MM.1S (cell line): Measurements from ENCODE around the gene MRPL27.

ENCODE experiments used
- DNase-seq: peaks from one replicate; pipeline ENCODE4 v3.0.0-alpha.2; 2015
- H2AFZ ChIP-seq: fragments of 300-600 bp; sonication (generic); 2 replicates; pipeline ENCODE4 v1.6.0; 2016; ENCODE audit warnings: antibody characterized with exemption, low read length
- H3F3A ChIP-seq: fragments of 300-600 bp; sonication (generic); 2 replicates; pipeline ENCODE4 v1.6.1; 2016; ENCODE audit warnings: mild to moderate bottlenecking, antibody characterized with exemption, low read length, moderate library complexity, mixed read lengths; ENCODE audit not compliant: insufficient read depth
- H3K27ac ChIP-seq: fragments of 300-600 bp; sonication (generic); 2 replicates; pipeline ENCODE4 v1.5.1; 2016; ENCODE audit warnings: mild to moderate bottlenecking, low read length
- H3K27me3 ChIP-seq: fragments of 300-600 bp; sonication (generic); replicated peaks from 2 replicates; pipeline ENCODE4 v1.6.0; 2016; ENCODE audit warnings: low read length; ENCODE audit not compliant: insufficient read depth
- H3K36me3 ChIP-seq: fragments of 300-600 bp; sonication (generic); replicated peaks from 2 replicates; pipeline ENCODE4 v1.6.1; 2016; ENCODE audit warnings: mild to moderate bottlenecking, low read length, mixed read lengths; ENCODE audit not compliant: insufficient read depth
- H3K4me1 ChIP-seq: fragments of 300-600 bp; sonication (generic); 2 replicates; pipeline ENCODE4 v1.6.1; 2016; ENCODE audit warnings: low read length, mixed read lengths
- H3K4me2 ChIP-seq: fragments of 300-600 bp; sonication (generic); 2 replicates; pipeline ENCODE4 v1.6.0; 2016; ENCODE audit warnings: low read depth, low read length
- H3K4me3 ChIP-seq: fragments of 300-600 bp; sonication (generic); 2 replicates; pipeline ENCODE4 v1.5.1; 2016; ENCODE audit warnings: low read length, mixed read lengths
- H3K79me2 ChIP-seq: fragments of 300-600 bp; sonication (generic); 2 replicates; pipeline ENCODE4 v1.6.1; 2016; ENCODE audit warnings: mixed run types, low read length, mixed read lengths
- H3K9ac ChIP-seq: fragments of 300-600 bp; sonication (generic); 2 replicates; pipeline ENCODE4 v1.6.1; 2016; ENCODE audit warnings: low read length, mixed read lengths
- H3K9me2 ChIP-seq: fragments of 300-600 bp; sonication (generic); replicated peaks from 2 replicates; pipeline ENCODE4 v1.6.1; 2016; ENCODE audit warnings: mild to moderate bottlenecking, low read length, mixed read lengths; ENCODE audit not compliant: insufficient read depth
- H3K9me3 ChIP-seq: fragments of 300-600 bp; sonication (generic); replicated peaks from 2 replicates; pipeline ENCODE4 v1.6.1; 2016; ENCODE audit warnings: mild to moderate bottlenecking, low read length, mixed read lengths; ENCODE audit not compliant: insufficient read depth
- H4K20me1 ChIP-seq: fragments of 300-600 bp; sonication (generic); 2 replicates; pipeline ENCODE4 v1.6.1; 2016; ENCODE audit warnings: mild to moderate bottlenecking, low read length, moderate library complexity, mixed read lengths; ENCODE audit not compliant: insufficient read depth
- EZH2 ChIP-seq: fragments of 300-600 bp; sonication (generic); optimal IDR thresholded peaks from 2 replicates; pipeline ENCODE3; 2017; ENCODE audit warnings: low read depth, mild to moderate bottlenecking, antibody characterized with exemption, low read length, mixed read lengths
- EZH2phosphoT487 ChIP-seq: fragments of 300-600 bp; sonication (generic); IDR thresholded peaks from 2 replicates; pipeline ENCODE4 v1.6.1; 2018; ENCODE audit warnings: antibody characterized with exemption, low read length
- TF ChIP-seq, protein P1 (sequence below): fragments of 300-600 bp; sonication (generic); IDR thresholded peaks from 2 replicates; pipeline ENCODE4 v1.5.1; 2016; ENCODE audit warnings: antibody characterized with exemption, low read length, mixed read lengths

Gene MRPL27

DNA sequence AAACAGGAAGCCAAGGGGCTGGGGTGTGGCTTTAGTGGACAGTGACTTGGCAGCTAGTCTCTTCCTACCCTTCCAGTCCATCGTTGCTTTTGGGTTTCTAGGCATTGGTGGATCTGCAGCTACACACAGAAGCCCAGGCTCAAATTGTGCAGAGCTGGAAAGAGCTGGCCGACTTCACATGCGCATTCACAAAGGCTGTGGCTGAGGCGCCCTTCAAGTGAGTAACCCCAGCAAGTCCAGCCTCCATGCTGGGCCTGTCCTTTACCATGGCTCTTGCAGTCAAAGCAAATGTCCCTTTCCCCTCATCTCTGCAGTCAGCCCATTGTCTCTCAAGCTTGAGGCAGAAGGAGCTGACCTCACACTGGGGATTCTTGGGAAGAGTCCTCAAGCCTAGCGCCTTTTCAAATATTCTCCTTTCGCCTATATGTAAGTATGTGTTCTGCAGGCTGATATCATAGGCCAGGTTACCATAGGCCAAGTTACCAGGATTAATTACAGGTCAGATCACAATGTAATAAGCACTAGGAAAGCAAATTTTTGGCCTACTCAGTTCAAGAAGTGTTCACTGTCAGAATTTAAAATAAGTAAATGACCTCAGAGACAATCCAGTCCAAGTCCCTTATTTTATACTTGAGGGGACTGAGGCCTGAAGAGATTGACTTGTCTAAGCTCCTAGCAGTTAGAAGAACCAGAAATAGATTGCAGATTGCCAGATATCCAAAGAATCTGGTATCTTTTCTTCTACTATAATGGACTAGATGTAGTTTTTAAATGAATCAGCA, 6.6 kb upstream of the MRPL27 start:
- DNase-seq = no peak

DNA sequence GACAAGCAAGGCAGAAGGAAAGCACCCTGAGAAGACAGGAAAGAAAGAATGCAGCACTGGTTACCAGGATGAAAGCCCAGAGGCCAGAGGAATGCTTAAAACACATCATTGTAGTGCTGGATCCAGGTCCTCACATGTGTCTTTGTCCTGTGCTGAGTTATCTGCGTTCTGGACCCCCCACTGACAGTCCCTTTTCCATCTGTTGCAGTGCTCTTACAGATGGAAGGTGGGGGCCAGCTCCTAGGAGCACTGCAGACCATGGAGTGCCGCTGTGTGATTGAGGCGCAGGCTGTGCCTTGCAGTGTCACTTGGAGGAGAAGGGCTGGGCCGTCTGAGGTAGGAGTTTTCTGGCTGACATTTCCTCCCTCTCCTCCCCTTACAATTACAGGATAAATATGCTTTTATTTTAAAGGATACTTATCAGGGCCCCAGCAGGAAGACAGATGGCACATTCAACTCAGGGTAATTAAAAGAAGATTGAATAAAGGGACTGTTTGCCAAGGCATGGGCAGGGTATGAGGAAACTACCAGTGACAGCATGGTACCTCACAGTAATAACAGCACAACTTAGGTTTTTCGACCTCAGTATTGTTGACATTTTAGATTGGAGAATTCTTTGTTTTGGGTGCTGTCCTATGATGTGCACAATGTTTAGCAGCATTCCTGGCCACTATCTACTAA, 3.0 kb upstream of the MRPL27 start:
- Histone ChIP-seq H3K27me3 (no peaks in the 10 kb centered on the region), H3K9me2 (no peaks in the 10 kb centered on the region), H3F3A (no peaks in the 10 kb centered on the region), H3K4me1 (peaks cover 11% of the 10 kb centered on the region), H4K20me1 (no peaks in the 10 kb centered on the region), H2AFZ (no peak overlapping the region), H3K9ac (no peak overlapping the region), H3K27ac (no peak overlapping the region), H3K4me2 (no peak overlapping the region), H3K79me2 (peaks cover 23% of the 10 kb centered on the region), H3K36me3 (0 out of 2 replicates have a peak, but pooled peaks cover 3% of the 10 kb centered on the region), H3K9me3 (no peaks in the 10 kb centered on the region), H3K4me3 (no peak overlapping the region)
- DNase-seq = no peak
- TF ChIP-seq, protein P1, sequence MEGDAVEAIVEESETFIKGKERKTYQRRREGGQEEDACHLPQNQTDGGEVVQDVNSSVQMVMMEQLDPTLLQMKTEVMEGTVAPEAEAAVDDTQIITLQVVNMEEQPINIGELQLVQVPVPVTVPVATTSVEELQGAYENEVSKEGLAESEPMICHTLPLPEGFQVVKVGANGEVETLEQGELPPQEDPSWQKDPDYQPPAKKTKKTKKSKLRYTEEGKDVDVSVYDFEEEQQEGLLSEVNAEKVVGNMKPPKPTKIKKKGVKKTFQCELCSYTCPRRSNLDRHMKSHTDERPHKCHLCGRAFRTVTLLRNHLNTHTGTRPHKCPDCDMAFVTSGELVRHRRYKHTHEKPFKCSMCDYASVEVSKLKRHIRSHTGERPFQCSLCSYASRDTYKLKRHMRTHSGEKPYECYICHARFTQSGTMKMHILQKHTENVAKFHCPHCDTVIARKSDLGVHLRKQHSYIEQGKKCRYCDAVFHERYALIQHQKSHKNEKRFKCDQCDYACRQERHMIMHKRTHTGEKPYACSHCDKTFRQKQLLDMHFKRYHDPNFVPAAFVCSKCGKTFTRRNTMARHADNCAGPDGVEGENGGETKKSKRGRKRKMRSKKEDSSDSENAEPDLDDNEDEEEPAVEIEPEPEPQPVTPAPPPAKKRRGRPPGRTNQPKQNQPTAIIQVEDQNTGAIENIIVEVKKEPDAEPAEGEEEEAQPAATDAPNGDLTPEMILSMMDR = no peak
- no peak for TF ChIP-seq EZH2phosphoT487
- TF ChIP-seq EZH2 = no peak

More for the DNA sequence above, 6.6 kb upstream of the MRPL27 start:
- H3K4me3 ChIP-seq = no peak overlapping the region
- H3K4me1 ChIP-seq = no peaks in the 10 kb centered on the region
- no peaks in the 10 kb centered on the region for H3K9me3 ChIP-seq
- H3K27ac ChIP-seq = no peak overlapping the region
- no peak overlapping the region for H2AFZ ChIP-seq
- peaks cover 8% of the 10 kb centered on the region; the same call in 1 of the 2 replicates for H3K36me3 ChIP-seq
- H3K4me2 ChIP-seq = no peak overlapping the region
- no peaks in the 10 kb centered on the region for H3K79me2 ChIP-seq
- no peaks in the 10 kb centered on the region; the same call in 1 of the 2 replicates for H3F3A ChIP-seq
- no peak overlapping the region for H3K9ac ChIP-seq
- no peaks in the 10 kb centered on the region for H3K27me3 ChIP-seq
- no peaks in the 10 kb centered on the region for H3K9me2 ChIP-seq
- TF ChIP-seq, protein P1 = no peak
- TF ChIP-seq EZH2phosphoT487 (no peak), EZH2 (no peak)
- H4K20me1 ChIP-seq = no peaks in the 10 kb centered on the region

DNA sequence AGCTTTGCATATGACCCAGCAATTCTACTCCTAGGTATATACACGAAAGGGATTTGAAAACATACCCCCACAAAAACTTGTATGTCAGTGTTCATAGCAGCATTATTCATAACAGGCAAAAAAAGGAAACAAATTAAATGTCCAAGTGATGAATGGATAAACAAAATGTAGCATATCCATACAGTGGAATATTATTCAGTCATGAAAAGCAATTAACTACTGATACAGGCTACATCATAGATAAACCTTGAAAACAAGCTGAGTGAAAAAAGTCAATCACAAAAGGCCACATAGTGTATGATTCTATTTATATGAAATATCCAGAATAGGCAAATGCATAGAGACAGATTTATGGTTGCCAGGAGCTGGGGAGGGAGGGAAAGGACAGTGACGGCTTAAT, 721 bp upstream of the MRPL27 start:
- Histone ChIP-seq H3K27me3 (no peaks in the 10 kb centered on the region), H3K4me3 (peak overlapping the region; percentile 79), H3K9ac (peak overlapping the region; percentile 93), H4K20me1 (no peaks in the 10 kb centered on the region), H3K4me2 (peak overlapping the region; percentile 95), H3K79me2 (peaks cover 33% of the 10 kb centered on the region), H2AFZ (peak overlapping the region; percentile 77), H3F3A (no peaks in the 10 kb centered on the region), H3K4me1 (peaks cover 11% of the 10 kb centered on the region), H3K9me3 (no peaks in the 10 kb centered on the region), H3K9me2 (no peaks in the 10 kb centered on the region), H3K27ac (peak overlapping the region; percentile 82; the same call in 1 of the 2 replicates), H3K36me3 (no peaks in the 10 kb centered on the region)
- no peak for TF ChIP-seq EZH2
- no peak for TF ChIP-seq EZH2phosphoT487
- TF ChIP-seq, protein P1 = no peak
- no peak for DNase-seq
